ENCODE measurements around the gene ABCG1.

ABCG1 gene

DNA sequence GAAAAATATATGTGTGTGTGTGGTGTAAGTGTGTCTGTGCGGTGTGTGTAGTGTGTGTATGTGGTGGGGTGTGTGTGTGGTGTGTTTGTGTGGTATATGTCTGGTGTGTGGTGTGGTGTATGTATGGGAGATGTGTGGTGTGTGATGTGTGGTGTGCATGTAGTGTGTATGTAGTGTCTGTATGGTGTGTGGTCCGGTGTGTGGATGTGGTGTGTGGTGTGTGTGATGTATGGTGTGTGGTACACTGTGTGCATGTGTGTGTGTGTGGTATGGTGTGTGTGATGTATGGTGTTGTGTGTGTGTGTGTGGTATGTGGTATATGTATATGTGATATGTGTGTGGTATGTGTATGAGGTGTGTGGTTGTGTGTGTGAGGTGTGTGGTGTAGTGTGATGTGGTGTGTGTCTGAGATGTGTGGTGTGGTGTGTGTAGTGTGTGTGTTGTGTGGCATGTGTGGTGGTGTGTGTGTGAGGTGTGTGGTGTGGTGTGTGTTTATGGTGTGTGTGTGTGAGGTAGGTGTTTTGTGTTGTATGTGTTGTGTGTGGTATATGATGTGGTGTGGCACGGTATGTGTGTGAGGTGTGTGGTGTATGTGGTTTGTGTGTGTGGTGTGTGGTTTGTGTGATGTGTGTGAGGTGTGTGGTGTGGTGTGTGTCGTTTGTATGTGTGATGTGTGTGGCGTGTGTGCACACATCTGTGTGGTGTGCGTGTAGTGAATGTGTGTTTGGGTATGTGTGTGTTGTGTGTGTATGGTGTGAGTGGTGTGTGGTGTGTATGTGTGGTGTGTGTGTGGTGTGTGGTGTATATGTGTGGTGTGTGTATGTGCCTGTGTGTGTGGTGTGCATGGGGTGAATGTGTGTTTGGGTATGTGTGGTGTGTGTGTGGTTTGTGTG lies 35.3 kb upstream of the ABCG1 start:
- Histone ChIP-seq H2BK5ac (ENCODE audit: low read length) (no peak overlapping the region), H3K23ac (ENCODE audit: low read length) (no peak overlapping the region), H4K8ac (ENCODE audit: low read depth, low read length) (no peak overlapping the region), H4K5ac (ENCODE audit: low read length) (no peak overlapping the region), H2BK120ac (ENCODE audit: low read depth, low read length) (no peak overlapping the region), H3K4ac (ENCODE audit: low read depth, low read length) (no peak overlapping the region), H3K27ac (ENCODE audit: low read depth, low read length) (no peak overlapping the region), H2AK5ac (ENCODE audit: low read length) (no peak overlapping the region), H3K4me1 (ENCODE audit: control insufficient read depth, low read depth, low read length) (no peaks in the 10 kb centered on the region), H3K79me1 (ENCODE audit: low read length) (no peaks in the 10 kb centered on the region), H3K18ac (ENCODE audit: low read length) (no peak overlapping the region), H3K36me3 (ENCODE audit: control insufficient read depth, insufficient read depth, low read length) (no peaks in the 10 kb centered on the region), H3K27me3 (ENCODE audit: insufficient read depth, low read length, poor library complexity) (no peaks in the 10 kb centered on the region), H3K4me3 (ENCODE audit: low read length) (no peak overlapping the region), H3K4me2 (ENCODE audit: low read length) (no peak overlapping the region), H3K79me2 (ENCODE audit: control insufficient read depth, insufficient read depth, low read length) (no peaks in the 10 kb centered on the region), H2BK15ac (replicated peaks; ENCODE audit: low read depth) (no peak overlapping the region), H3K9ac (ENCODE audit: low read length) (no peak overlapping the region), H3K56ac (ENCODE audit: low read length) (no peak overlapping the region)
- no peak for DNase-seq
- 100% methylated on average over 6 of the region's 6 CpGs for WGBS (ENCODE audit: extremely low coverage, insufficient coverage, low lambda C conversion rate)

- Histone ChIP-seq H2BK15ac (replicated peaks; ENCODE audit: low read depth) (no peak overlapping the region), H3K4ac (ENCODE audit: low read depth, low read length) (no peak overlapping the region), H3K27ac (ENCODE audit: low read depth, low read length) (no peak overlapping the region), H4K8ac (ENCODE audit: low read depth, low read length) (no peak overlapping the region), H2AK5ac (ENCODE audit: low read length) (no peak overlapping the region), H2BK5ac (ENCODE audit: low read length) (no peak overlapping the region), H3K9ac (ENCODE audit: low read length) (no peak overlapping the region), H3K56ac (ENCODE audit: low read length) (no peak overlapping the region), H3K27me3 (ENCODE audit: insufficient read depth, low read length, poor library complexity) (no peaks in the 10 kb centered on the region), H3K18ac (ENCODE audit: low read length) (no peak overlapping the region), H3K4me1 (ENCODE audit: control insufficient read depth, low read depth, low read length) (no peaks in the 10 kb centered on the region), H3K4me2 (ENCODE audit: low read length) (no peak overlapping the region), H2BK120ac (ENCODE audit: low read depth, low read length) (no peak overlapping the region), H3K4me3 (ENCODE audit: low read length) (no peak overlapping the region), H3K79me1 (ENCODE audit: low read length) (no peaks in the 10 kb centered on the region), H3K79me2 (ENCODE audit: control insufficient read depth, insufficient read depth, low read length) (no peaks in the 10 kb centered on the region), H4K5ac (ENCODE audit: low read length) (no peak overlapping the region), H3K23ac (ENCODE audit: low read length) (no peak overlapping the region), H3K36me3 (ENCODE audit: control insufficient read depth, insufficient read depth, low read length) (no peaks in the 10 kb centered on the region)
- DNase-seq = no peak
- WGBS (ENCODE audit: extremely low coverage, insufficient coverage, low lambda C conversion rate) = no CpG with 5 or more reads among the region's 2 CpGs
Measured at GRCh38 chr21:42186591-42186990, 32.3 kb upstream of the ABCG1 start.

DNA sequence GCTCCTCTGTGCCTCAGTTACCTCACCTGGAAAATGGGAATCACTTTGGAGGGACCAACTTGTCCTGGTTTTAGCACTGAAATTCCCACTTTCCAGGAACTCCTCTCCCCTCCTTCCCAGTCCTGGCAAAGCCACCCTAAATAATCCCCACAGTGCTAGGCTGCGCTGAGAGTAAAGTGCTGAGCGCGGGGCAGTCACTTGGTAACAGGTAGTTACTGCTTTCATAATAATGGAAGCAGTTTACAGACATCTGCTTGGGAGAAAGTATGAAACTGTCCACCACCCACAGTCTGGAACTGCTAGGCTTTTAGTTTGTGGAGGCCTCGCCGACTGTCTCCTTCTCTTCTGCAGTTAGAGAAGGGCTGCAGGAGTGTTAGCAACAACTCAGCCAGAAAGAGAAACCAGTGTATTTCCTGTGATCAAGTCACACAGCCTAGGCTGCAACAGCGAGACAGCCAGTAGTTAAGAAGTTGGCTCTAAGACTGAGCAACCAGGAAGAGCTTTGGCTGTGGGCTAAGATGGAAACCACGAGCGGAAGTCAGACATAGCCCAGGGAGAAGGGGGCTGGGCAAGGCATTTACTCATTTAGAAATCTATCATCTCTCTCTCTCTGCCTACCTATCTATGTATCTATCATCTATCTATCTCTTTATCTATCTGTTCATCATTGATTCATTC lies 30.8 kb upstream of the ABCG1 start:
- no CpG with 5 or more reads among the region's 8 CpGs for whole genome bisulfite sequencing (ENCODE audit: extremely low coverage, insufficient coverage, low lambda C conversion rate)
- Histone ChIP-seq H3K79me2 (ENCODE audit: control insufficient read depth, insufficient read depth, low read length) (no peaks in the 10 kb centered on the region), H3K36me3 (ENCODE audit: control insufficient read depth, insufficient read depth, low read length) (no peaks in the 10 kb centered on the region), H3K18ac (ENCODE audit: low read length) (no peak overlapping the region), H4K5ac (ENCODE audit: low read length) (no peak overlapping the region), H3K79me1 (ENCODE audit: low read length) (no peaks in the 10 kb centered on the region), H2BK15ac (replicated peaks; ENCODE audit: low read depth) (no peak overlapping the region), H3K27me3 (ENCODE audit: insufficient read depth, low read length, poor library complexity) (no peaks in the 10 kb centered on the region), H3K4me3 (ENCODE audit: low read length) (no peak overlapping the region), H3K23ac (ENCODE audit: low read length) (no peak overlapping the region), H3K56ac (ENCODE audit: low read length) (no peak overlapping the region), H3K9ac (ENCODE audit: low read length) (no peak overlapping the region), H3K27ac (ENCODE audit: low read depth, low read length) (no peak overlapping the region), H3K4ac (ENCODE audit: low read depth, low read length) (no peak overlapping the region), H2BK5ac (ENCODE audit: low read length) (no peak overlapping the region), H3K4me1 (ENCODE audit: control insufficient read depth, low read depth, low read length) (no peaks in the 10 kb centered on the region), H2AK5ac (ENCODE audit: low read length) (no peak overlapping the region), H4K8ac (ENCODE audit: low read depth, low read length) (no peak overlapping the region), H2BK120ac (ENCODE audit: low read depth, low read length) (no peak overlapping the region), H3K4me2 (ENCODE audit: low read length) (no peak overlapping the region)
- no peak for DNase-seq

DNA sequence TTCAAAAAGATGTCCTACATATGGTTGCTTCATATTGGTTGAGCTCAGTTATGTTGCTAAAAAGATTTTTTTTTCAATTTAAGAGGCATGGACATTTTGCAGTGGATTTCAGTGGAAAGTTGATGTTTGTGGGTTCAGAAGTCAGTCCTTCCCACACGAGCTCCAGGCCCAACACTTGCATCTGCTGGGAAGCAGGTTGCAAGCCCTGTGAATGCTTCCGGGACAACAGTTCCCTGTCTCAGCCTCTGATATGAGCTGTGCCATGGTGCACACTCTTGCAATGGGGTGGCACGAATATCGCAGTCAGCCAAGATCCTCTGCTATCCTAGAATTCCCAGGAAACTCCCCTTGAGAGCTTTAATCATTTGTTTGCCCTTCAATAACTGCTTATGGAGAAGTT lies 30.3 kb upstream of the ABCG1 start:
- Histone ChIP-seq H2AK5ac (ENCODE audit: low read length) (no peak overlapping the region), H3K23ac (ENCODE audit: low read length) (no peak overlapping the region), H2BK5ac (ENCODE audit: low read length) (no peak overlapping the region), H3K79me2 (ENCODE audit: control insufficient read depth, insufficient read depth, low read length) (no peaks in the 10 kb centered on the region), H3K4me3 (ENCODE audit: low read length) (no peak overlapping the region), H3K4ac (ENCODE audit: low read depth, low read length) (no peak overlapping the region), H3K4me1 (ENCODE audit: control insufficient read depth, low read depth, low read length) (no peaks in the 10 kb centered on the region), H3K56ac (ENCODE audit: low read length) (no peak overlapping the region), H2BK120ac (ENCODE audit: low read depth, low read length) (no peak overlapping the region), H3K36me3 (ENCODE audit: control insufficient read depth, insufficient read depth, low read length) (no peaks in the 10 kb centered on the region), H3K79me1 (ENCODE audit: low read length) (no peaks in the 10 kb centered on the region), H3K18ac (ENCODE audit: low read length) (no peak overlapping the region), H2BK15ac (replicated peaks; ENCODE audit: low read depth) (no peak overlapping the region), H3K27me3 (ENCODE audit: insufficient read depth, low read length, poor library complexity) (no peaks in the 10 kb centered on the region), H3K27ac (ENCODE audit: low read depth, low read length) (no peak overlapping the region), H4K5ac (ENCODE audit: low read length) (no peak overlapping the region), H3K9ac (ENCODE audit: low read length) (no peak overlapping the region), H3K4me2 (ENCODE audit: low read length) (no peak overlapping the region), H4K8ac (ENCODE audit: low read depth, low read length) (no peak overlapping the region)
- DNase-seq = no peak
- no CpG with 5 or more reads among the region's 4 CpGs for WGBS (ENCODE audit: extremely low coverage, insufficient coverage, low lambda C conversion rate)

DNA sequence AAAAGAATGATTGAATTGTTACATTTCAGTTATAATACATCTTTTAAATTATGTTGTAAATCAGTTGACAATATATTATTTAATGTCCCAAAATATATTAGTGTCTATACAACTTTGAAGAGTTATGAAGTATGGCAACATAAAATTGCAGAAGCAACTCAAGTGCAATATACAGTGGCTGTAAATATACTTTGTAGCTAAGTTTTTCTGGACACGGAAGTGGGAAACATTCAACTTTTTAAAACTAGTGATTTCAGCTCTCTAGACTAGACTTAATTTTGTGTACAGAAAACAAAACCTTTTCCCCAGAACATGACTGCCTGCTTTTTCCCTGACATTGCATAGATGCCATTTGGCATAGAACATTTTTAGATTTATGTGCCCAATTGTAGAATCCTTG lies 29.5 kb upstream of the ABCG1 start:
- Histone ChIP-seq H3K4ac (ENCODE audit: low read depth, low read length) (no peak overlapping the region), H3K36me3 (ENCODE audit: control insufficient read depth, insufficient read depth, low read length) (no peaks in the 10 kb centered on the region), H3K79me1 (ENCODE audit: low read length) (no peaks in the 10 kb centered on the region), H2BK15ac (replicated peaks; ENCODE audit: low read depth) (no peak overlapping the region), H3K18ac (ENCODE audit: low read length) (no peak overlapping the region), H3K27ac (ENCODE audit: low read depth, low read length) (no peak overlapping the region), H4K5ac (ENCODE audit: low read length) (no peak overlapping the region), H4K8ac (ENCODE audit: low read depth, low read length) (no peak overlapping the region), H2BK120ac (ENCODE audit: low read depth, low read length) (no peak overlapping the region), H3K27me3 (ENCODE audit: insufficient read depth, low read length, poor library complexity) (no peaks in the 10 kb centered on the region), H3K9ac (ENCODE audit: low read length) (no peak overlapping the region), H3K79me2 (ENCODE audit: control insufficient read depth, insufficient read depth, low read length) (no peaks in the 10 kb centered on the region), H2AK5ac (ENCODE audit: low read length) (no peak overlapping the region), H3K4me1 (ENCODE audit: control insufficient read depth, low read depth, low read length) (no peaks in the 10 kb centered on the region), H3K56ac (ENCODE audit: low read length) (no peak overlapping the region), H3K4me3 (ENCODE audit: low read length) (no peak overlapping the region), H3K23ac (ENCODE audit: low read length) (no peak overlapping the region), H3K4me2 (ENCODE audit: low read length) (no peak overlapping the region), H2BK5ac (ENCODE audit: low read length) (no peak overlapping the region)
- DNase-seq = no peak
- no CpG with 5 or more reads among the region's 1 CpG for WGBS (ENCODE audit: extremely low coverage, insufficient coverage, low lambda C conversion rate)
